Activated CD4-positive, alpha-beta T cell treated with anti-CD3 and anti-CD28 coated beads for 1 hour (primary cell): ENCODE data around the gene SIAH1.
"Not testable (repeated sequence)": the region's sequence is repeated elsewhere in the genome, so short reads cannot be mapped to it uniquely, and the experiment has no call there.

Experiments used
- DNase-seq: peaks from one replicate; pipeline ENCODE4 v3.0.0-alpha.2; 2020

The SIAH1 gene

GRCh38 chr16:48385253-48386150 lies at the start of gene SIAH1:
SIAH1 (minus strand) TSS chr16:48385413; CDS start chr16:48362428, 22,985 bp downstream.
- peak; percentile 83 for DNase-seq

GRCh38 chr16:48434653-48435317 lies 49.6 kb upstream of the SIAH1 start:
- no peak for DNase-seq

- no peak for DNase-seq
These were observed 48.8 kb upstream of the SIAH1 start for GRCh38 chr16:48433850-48434530.

GRCh38 chr16:48433116-48433849 lies 48.1 kb upstream of the SIAH1 start:
- no peak for DNase-seq

- DNase-seq, result no peak
These were observed 46.9 kb upstream of the SIAH1 start for GRCh38 chr16:48432136-48432535.

GRCh38 chr16:48430890-48431289 lies 45.7 kb upstream of the SIAH1 start:
- no peak for DNase-seq

- no peak for DNase-seq
These were observed 41.3 kb upstream of the SIAH1 start for GRCh38 chr16:48426244-48427141.

- DNase-seq, result no peak
These were observed 37.3 kb upstream of the SIAH1 start for GRCh38 chr16:48422537-48422936.

GRCh38 chr16:48421741-48422140 lies 36.5 kb upstream of the SIAH1 start:
- DNase-seq, result no peak

- no peak for DNase-seq
These were observed 35.2 kb upstream of the SIAH1 start for GRCh38 chr16:48420437-48420836.

- DNase-seq, result not testable (repeated sequence)
These were observed 31.4 kb upstream of the SIAH1 start for GRCh38 chr16:48416617-48417016.

- DNase-seq, result no peak
These were observed 28.1 kb upstream of the SIAH1 start for GRCh38 chr16:48413272-48413671.

- DNase-seq, result no peak
These were observed 24.8 kb upstream of the SIAH1 start for GRCh38 chr16:48409839-48410632.

- DNase-seq, result no peak
These were observed 23.5 kb upstream of the SIAH1 start for GRCh38 chr16:48408688-48409087.

GRCh38 chr16:48405907-48406306 lies 20.7 kb upstream of the SIAH1 start:
- DNase-seq, result no peak

- DNase-seq, result no peak
These were observed 19.9 kb upstream of the SIAH1 start for GRCh38 chr16:48405153-48405552.

- not testable (repeated sequence) for DNase-seq
These were observed 17.3 kb upstream of the SIAH1 start for GRCh38 chr16:48402547-48402946.

GRCh38 chr16:48395375-48395774 lies 10.2 kb upstream of the SIAH1 start:
- no peak for DNase-seq

- no peak for DNase-seq
These were observed 9.1 kb upstream of the SIAH1 start for GRCh38 chr16:48394355-48394703.

- DNase-seq, result no peak
These were observed 8.5 kb upstream of the SIAH1 start for GRCh38 chr16:48393485-48394354.
